Measurements from ENCODE around the gene AKNA.

AKNA gene

DNA sequence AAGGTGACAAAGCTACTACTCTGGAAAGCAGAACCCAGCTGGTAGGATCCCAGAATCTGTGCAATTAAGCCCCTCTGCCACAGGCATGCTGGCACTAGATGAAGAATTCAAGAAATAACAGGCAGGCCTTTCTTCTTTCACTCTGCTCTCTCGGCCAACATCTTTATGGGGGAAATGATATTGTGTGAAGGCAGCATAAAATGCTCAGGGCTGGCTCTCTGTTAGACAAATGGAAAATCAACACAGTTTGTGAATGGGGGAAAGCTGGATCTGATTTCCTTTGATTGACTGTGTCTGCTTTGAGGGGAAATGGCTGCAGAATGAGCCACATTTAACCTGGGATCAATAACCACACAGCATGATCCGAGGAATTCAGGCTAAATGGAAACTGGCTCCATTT lies 29.1 kb upstream of the AKNA start:
- no peak for DNase-seq

DNA sequence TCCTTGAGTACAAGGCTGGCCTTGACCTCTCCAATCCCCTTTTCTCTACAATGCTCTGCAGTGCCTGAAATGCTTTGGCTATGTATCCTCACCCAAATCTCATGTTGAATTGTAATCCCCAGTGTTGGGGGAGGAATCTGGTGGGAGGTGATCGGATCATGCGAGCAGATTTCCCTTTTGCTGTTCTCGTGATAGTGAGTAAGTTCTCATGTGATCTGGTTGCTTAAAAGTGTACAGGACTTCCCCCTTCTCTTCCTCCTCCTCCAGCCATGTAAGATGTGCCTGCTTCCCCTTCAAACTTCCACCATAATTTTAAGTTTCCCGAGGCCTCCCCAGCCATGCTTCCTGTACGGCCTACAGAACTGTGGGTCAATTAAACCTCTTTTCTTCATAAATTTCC lies 28.5 kb upstream of the AKNA start:
- no peak for DNase-seq

DNA sequence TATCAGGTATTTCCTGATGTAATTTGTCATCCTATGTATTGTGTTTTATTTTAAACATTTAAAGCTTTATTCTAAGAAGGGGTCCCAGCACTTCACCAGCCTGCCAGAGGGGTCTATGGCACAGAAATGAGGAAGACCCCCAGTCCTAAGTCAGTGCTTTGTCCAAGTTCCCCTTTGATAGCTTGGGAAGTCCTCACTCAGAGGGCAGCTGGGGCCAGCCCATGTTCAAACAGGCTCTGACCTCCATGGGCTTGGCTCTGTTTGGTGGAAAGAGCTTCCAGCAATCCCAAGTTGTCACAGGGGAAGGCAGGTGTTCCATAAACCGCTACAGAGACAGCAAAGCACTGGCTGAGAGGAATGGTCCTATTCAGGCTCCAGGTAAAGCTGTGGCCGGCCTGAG lies 26.6 kb upstream of the AKNA start:
- DNase-seq, result no peak

DNA sequence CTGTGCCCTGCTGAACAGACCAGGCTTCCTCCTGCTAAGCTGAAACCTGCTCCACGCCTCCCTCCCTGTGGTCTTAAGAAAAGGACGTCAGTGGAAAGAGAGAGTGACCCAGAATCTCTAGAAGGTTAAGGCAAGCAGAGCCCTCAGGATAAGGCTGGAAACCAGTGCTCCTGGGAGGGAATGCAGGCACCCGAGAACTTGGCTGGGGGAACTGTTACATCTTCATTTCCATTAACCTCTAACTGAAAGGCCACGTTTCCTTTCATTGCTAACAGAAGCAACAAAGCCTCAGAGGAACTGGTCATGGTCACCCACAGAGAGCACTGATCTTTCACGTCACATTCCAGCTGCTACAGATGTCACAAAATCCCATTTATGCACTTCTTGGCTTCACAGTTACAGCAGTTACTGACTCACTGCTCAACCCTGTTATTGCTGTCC lies 26.1 kb upstream of the AKNA start:
- no peak for DNase-seq

- no peak for DNase-seq
Observed at GRCh38 chr9:114412048-114412683, 24.4 kb upstream of the AKNA start.

DNA sequence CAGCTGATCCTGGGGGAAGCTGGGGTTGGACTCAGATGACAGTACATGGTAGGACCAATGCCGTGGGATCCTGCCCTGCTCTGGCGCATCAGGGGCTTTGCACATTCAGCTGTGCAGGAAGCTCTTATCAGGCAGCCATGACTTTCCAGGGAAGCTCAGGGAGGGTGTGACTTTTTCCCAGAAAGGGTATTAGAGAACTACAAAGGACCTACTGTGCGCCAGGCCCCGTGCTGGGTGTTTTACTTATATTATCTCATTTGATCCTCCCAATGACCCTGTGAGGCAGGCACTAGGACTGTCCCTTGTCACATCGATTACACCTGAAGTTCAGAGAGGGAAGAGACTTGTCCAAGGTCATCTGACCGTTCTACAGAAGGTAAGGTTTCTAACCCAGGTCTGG lies 23.7 kb upstream of the AKNA start:
- no peak for DNase-seq

- no peak for DNase-seq
Observed at GRCh38 chr9:114410910-114411309, 23.1 kb upstream of the AKNA start.

DNA sequence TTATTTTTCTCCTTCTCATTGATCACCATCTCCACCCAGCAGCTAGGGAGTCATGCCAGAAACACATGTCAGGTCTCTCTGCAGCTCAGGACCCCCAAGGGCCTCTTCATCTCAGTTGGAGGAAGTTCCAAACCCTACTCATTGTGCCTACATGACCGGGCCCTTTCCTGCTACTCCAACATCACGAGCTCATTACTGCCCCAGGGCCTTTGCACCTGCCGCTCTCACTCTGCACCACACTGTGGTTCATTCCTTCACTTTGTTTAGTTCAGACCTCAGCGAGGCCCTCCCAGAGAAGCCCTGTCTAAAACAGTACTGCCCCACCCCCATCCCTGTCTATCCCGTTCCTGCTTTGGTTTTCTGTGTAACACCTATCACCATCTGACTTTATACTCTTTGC lies 22.1 kb upstream of the AKNA start:
- no peak for DNase-seq

- DNase-seq, result no peak
Observed at GRCh38 chr9:114409103-114409780, 21.5 kb upstream of the AKNA start.

GRCh38 chr9:114408645-114409044 lies 20.9 kb upstream of the AKNA start:
- no peak for DNase-seq

DNA sequence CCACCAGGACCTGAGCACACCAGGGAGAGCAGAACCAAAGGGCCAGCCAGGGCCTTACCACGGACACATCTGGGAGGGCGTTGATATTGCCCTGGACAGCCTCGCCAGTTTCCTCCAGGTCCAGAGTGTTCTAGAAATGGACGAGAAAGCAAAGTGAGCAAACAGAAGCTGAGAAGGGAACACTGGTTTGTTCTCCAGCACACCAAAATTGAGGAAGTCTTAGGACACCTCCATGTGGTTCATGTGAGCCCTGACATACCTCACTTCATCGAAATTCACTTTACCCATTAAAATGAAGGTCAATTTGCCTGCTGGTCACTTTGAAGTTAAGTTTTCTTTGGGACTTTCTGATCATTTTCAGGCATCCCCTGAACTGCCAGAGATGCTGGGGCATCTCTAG lies 20.1 kb upstream of the AKNA start:
- DNase-seq, result no peak

DNA sequence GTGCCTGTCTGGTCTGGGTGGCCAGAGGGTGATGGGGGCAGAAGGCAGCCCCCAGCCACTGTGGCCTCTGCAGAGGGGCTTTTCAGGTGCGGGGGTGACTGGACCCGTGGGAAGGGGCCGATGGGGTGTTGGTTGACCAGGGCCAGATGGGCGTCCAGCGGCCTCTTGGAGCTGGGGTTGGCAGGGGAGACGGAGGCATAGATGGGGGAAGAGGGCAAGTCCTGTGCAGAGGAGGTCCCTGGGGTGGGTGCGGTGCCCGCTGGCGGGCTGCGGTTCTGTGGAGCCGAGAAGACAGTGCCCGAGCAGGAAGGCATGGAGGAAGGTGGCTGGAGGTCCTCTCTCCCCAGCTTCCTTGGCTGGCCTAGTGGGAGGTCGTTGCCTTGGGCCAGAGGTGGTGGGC lies 18.7 kb upstream of the AKNA start:
- DNase-seq, result no peak

- DNase-seq, result peak in 1 of 2 experiments; percentile 64
Observed at GRCh38 chr9:114405294-114406034, 17.7 kb upstream of the AKNA start.

DNA sequence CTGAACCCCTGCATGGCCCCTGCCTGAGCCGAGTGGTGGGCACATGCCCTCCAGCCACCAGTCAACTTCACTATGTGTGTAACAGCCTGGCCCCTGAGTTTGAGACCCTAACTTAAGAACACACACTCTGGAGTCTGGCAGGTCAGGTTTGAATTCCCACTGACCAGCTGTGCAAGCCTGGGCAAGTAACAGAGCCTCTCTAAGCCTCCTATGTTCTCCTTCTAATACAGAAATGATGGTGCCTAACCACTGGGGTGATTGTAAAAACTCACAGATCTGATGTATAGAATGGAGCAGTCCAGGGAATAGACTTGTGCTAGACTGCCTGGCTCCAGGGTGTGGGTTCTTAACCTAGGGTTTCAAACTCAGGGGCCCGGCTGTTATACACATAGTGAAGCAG lies 16.7 kb upstream of the AKNA start:
- DNase-seq, result no peak

GRCh38 chr9:114403153-114403756 lies 15.5 kb upstream of the AKNA start:
- DNase-seq, result no peak

GRCh38 chr9:114401344-114401743 lies 13.6 kb upstream of the AKNA start:
- DNase-seq, result no peak

- DNase-seq, result no peak
Observed at GRCh38 chr9:114400772-114401171, 13.0 kb upstream of the AKNA start.

- no peak for DNase-seq
Observed at GRCh38 chr9:114400219-114400618, 12.4 kb upstream of the AKNA start.

DNA sequence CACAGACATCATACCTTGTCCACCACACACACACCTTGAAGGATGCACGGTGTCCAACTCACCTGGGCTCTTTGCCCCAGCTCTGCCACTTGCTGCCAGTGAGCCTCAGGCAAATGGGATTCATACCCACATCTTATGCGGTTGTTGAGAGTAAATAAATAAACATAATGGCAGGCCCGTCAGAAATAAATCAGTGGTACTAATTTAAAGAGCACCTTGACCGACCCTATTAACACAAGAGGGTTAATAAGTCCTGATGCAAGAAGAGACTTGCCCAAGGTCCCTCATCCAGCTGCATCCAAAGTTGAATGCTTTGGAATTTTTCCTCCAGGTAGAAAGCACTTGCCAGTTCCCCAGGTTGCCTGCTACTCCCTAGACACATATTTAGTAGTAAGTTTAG lies 11.6 kb upstream of the AKNA start:
- DNase-seq, result no peak

DNA sequence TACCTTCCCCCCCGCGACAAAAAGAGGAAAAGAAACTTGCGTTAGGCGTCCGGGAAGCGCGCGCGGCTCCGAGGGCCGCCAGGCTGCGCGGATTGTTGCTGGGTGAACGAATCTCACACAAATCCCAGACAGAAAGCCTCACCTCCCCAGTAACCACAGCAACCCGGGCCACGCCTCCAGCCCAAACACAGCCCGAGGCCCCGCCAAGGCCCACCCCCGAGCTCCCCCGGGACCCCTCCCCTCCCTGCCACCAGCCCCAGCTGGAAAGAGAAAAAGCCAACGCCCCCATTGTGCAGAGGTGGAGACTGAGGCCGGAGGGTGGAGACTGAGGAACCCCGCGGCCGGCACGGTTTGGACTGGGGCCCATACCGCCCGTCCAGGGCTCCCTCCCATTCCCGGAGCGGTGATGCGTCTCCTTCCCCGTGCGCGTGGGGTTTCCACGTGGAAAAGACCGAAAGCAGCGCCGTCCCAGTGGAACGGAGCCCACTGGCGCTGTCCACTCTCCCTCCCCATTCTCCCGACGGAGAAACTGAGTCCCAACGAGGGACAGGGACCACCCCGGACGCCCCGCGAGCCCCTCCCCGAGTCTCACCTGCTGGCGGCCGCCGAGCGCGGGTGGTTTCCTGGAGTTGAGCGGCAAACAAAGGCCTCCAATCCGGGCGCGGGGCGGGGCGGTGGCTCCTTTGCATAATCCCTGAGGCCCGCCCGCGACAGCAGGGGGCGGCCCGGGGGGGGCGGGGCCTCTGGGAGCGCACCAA lies 10.2 kb upstream of the AKNA start:
- no peak for DNase-seq

- DNase-seq, result no peak
Observed at GRCh38 chr9:114397219-114397847, 9.6 kb upstream of the AKNA start.

- no peak for DNase-seq
Observed at GRCh38 chr9:114396558-114397218, 8.9 kb upstream of the AKNA start.
